IPS-18c (cell line): Measurements from ENCODE around the gene DPPA4.

ENCODE experiments used
- H3K4me3 ChIP-seq: 2 replicates; pipeline ENCODE4 v1.7.0; 2013; ENCODE audit warnings: low read depth, mild to moderate bottlenecking, low read length, moderate library complexity; ENCODE audit not compliant: insufficient read depth
- H3K9me3 ChIP-seq: one replicate; pipeline ENCODE4 v1.6.1; 2013; ENCODE audit warnings: mild to moderate bottlenecking, low read length, moderate library complexity; ENCODE audit not compliant: control insufficient read depth, insufficient read depth

DPPA4 gene

DNA sequence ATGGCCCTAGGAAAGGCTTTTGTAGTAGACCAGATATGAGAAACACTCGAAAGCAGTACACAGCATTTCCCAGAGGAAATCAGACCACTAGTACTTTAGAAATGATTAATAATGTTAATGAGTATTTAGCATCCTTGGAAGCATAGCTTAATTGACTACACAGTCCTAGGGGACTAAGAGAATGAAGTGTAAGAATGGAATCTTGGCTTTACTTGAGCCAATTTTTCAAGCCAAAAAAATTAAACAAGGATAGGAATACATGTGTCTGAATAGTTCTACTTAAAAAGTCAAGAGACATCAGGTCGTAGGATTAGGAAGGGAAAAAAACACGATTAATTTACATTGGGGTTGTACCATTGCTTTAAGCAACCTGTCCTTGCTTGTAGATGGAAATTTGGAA lies 59.2 kb downstream of the DPPA4 start:
- no peaks in the 10 kb centered on the region for H3K9me3 ChIP-seq
- H3K4me3 ChIP-seq, result no peak overlapping the region
